Natural killer cell (primary cell): ENCODE results near the gene GRAP. TPM values are rescaled to one million over a fixed set of nuclear protein-coding genes. Genes with fewer than 3 reads are reported as not detected.

Source experiments
- ATAC-seq, 3 donors: fragments of 150-1000 bp in 2 of 3; fragments of 200-7000 bp in 1 of 3; cut with Tn5 transposase; 1 replicate in 1 of 3; 2 replicates in 2 of 3; pipeline ENCODE4 v1.10.0; 2021; ENCODE audit warnings: mild to moderate bottlenecking in 2 of 3, moderate library complexity in 2 of 3
- DNase-seq, 2 donors: peaks; one replicate each; pipeline versions ENCODE4 v3.0.0 to v3.0.0-alpha.2; 2013 to 2021; ENCODE audit warnings: mixed read lengths in 1 of 2
- H3K27ac ChIP-seq: one replicate; pipeline ENCODE4 v1.5.1; 2013; ENCODE audit warnings: mild to moderate bottlenecking, low read length
- H3K27me3 ChIP-seq: one replicate; pipeline ENCODE4 v1.6.1; 2013; ENCODE audit warnings: low read length; ENCODE audit not compliant: control insufficient read depth, insufficient read depth
- H3K36me3 ChIP-seq: one replicate; pipeline ENCODE4 v1.6.1; 2013; ENCODE audit warnings: low read length; ENCODE audit not compliant: control insufficient read depth, insufficient read depth
- H3K4me1 ChIP-seq: one replicate; pipeline ENCODE4 v1.6.1; 2013; ENCODE audit warnings: low read length; ENCODE audit not compliant: control insufficient read depth, insufficient read depth
- H3K4me3 ChIP-seq: one replicate; pipeline ENCODE4 v1.5.1; 2013; ENCODE audit warnings: low read length
- H3K9me3 ChIP-seq: one replicate; pipeline ENCODE4 v1.6.1; 2013; ENCODE audit warnings: low read length; ENCODE audit not compliant: control insufficient read depth, insufficient read depth
- H3K27ac Mint-ChIP-seq, 2 donors: one replicate each; pipeline ENCODE4 v1.8.0; 2022; ENCODE audit warnings: mild to moderate bottlenecking in 2 of 2, mixed read lengths in 2 of 2, moderate library complexity in 1 of 2
- H3K27me3 Mint-ChIP-seq, 2 donors: one replicate each; pipeline ENCODE4 v1.8.0; 2022; ENCODE audit warnings: low read depth in 2 of 2, mixed read lengths in 2 of 2
- H3K36me3 Mint-ChIP-seq: one replicate; pipeline ENCODE4 v1.8.0; 2022; ENCODE audit warnings: mixed read lengths
- H3K4me1 Mint-ChIP-seq, 2 donors: one replicate each; pipeline ENCODE4 v1.8.0; 2022; ENCODE audit warnings: mixed read lengths in 2 of 2
- H3K4me3 Mint-ChIP-seq: one replicate; pipeline ENCODE4 v1.8.0; 2022; ENCODE audit warnings: mild to moderate bottlenecking, moderate library complexity, mixed read lengths
- H3K9me3 Mint-ChIP-seq, 2 donors: one replicate each; pipeline ENCODE4 v1.8.0; 2022; ENCODE audit warnings: mixed read lengths in 2 of 2
- CTCF ChIP-seq: fragments of 200-600 bp; IDR thresholded peaks from one replicate; pipeline ENCODE4 v1.8.0; 2022; ENCODE audit warnings: antibody characterized with exemption
- WGBS: methylation state at CpG from one replicate; pipeline ENCODE4 v1.1.7; 2013; ENCODE audit warnings: missing lambda C conversion rate; ENCODE audit not compliant: insufficient coverage; 5-methylcytosine and 5-hydroxymethylcytosine counted together
- intact Hi-C: fragments of 100-400 bp; cut with micrococcal nuclease; formaldehyde crosslinking; loops from one replicate; pipeline ENCODE4 v1.14.2; 2022
- total RNA-seq, 4 donors: library from RNA; stranded (reverse); fragments of 120-200 nt in 1 of 4; gene quantifications; one replicate each; pipeline versions ENCODE4 v1.2.3 to v1.2.4, GENCODE V29; 2013 to 2022

The GRAP gene
- total RNA-seq, 3 donors from 2014 or later (not counting 1 experiment from before 2014, with no cell fraction given) = 5.6 to 11.3 (median 7.1) TPM

DNA sequence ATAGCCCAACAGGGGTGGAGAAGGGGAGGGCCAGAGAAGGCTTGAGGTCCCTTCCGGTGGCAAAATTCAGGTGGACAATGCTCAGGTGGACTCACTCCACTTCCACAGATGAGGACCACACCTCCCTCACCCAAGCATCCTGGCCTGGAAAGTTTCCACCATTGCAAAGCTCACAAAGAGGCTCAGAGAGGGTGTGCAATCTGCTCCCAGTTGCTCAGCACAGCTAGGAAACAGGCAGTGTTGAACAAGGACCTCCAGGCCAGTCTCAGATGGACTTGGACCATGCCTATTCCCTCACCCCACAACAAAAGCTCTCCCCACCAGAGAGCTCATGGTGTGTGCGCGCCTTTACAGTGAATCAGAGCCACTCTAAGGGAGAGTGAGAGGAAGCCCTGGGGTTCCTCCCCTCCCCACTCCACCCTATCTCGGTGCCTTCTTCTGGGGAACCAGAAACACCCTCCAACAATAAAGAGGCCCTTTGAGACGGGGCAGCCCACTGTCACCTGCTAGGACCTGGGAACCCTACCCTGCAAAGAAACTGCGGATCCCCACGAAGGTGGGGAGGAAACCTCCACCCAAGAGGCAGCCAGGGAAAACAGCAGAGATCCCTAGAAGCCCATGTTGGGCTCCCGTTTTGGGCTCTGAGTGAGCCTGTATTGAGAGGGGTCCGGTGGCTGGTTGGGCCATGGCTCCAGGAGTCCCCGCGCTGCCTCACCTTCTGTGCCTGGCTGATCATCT, 43.8 kb downstream of the GRAP start:
- peak in 1 of 2 donors; percentile 37 for DNase-seq
- intact Hi-C loops = no loop called here

GRCh38 chr17:19001907-19002590, 44.7 kb downstream of the GRAP start:
- Histone ChIP-seq H3K36me3 (no peaks in the 10 kb centered on the region), H3K4me1 (peaks cover 35% of the 10 kb centered on the region), H3K27me3 (peaks cover 2% of the 10 kb centered on the region), H3K27ac (no peak overlapping the region), H3K9me3 (no peaks in the 10 kb centered on the region), H3K4me3 (no peak overlapping the region)
- Mint-ChIP-seq H3K4me3 (peak overlapping the region; percentile 7), H3K27ac (peak overlapping the region in 1 of 2 donors; percentile 86), H3K9me3 (no peaks in the 10 kb centered on the region), H3K27me3 (no peaks in the 10 kb centered on the region), H3K4me1 (peaks cover 11 to 18% of the 10 kb centered on the region in 2 donors), H3K36me3 (no peaks in the 10 kb centered on the region)
- TF ChIP-seq CTCF = no peak
- no peak for DNase-seq
- intact Hi-C loops = no loop called here
- no peak for ATAC-seq
- 66% methylated on average over 7 of the region's 7 CpGs for WGBS

More for the DNA sequence above, 43.8 kb downstream of the GRAP start:
- no peak overlapping the region for H3K4me3 ChIP-seq
- peaks cover 11 to 18% of the 10 kb centered on the region in 2 donors for H3K4me1 Mint-ChIP-seq
- H3K9me3 Mint-ChIP-seq = no peaks in the 10 kb centered on the region
- peak overlapping the region; percentile 89 for H3K4me3 Mint-ChIP-seq
- ATAC-seq = no peak
- peaks cover 2% of the 10 kb centered on the region for H3K27me3 ChIP-seq
- 79% methylated on average over 11 of the region's 11 CpGs for WGBS
- no peak for TF ChIP-seq CTCF
- H3K36me3 Mint-ChIP-seq = no peaks in the 10 kb centered on the region
- peak overlapping the region in 1 of 2 donors; percentile 86 for H3K27ac Mint-ChIP-seq
- peaks cover 35% of the 10 kb centered on the region for H3K4me1 ChIP-seq
- no peaks in the 10 kb centered on the region for H3K9me3 ChIP-seq
- no peaks in the 10 kb centered on the region for H3K36me3 ChIP-seq
- H3K27me3 Mint-ChIP-seq = no peaks in the 10 kb centered on the region
- H3K27ac ChIP-seq = no peak overlapping the region

DNA sequence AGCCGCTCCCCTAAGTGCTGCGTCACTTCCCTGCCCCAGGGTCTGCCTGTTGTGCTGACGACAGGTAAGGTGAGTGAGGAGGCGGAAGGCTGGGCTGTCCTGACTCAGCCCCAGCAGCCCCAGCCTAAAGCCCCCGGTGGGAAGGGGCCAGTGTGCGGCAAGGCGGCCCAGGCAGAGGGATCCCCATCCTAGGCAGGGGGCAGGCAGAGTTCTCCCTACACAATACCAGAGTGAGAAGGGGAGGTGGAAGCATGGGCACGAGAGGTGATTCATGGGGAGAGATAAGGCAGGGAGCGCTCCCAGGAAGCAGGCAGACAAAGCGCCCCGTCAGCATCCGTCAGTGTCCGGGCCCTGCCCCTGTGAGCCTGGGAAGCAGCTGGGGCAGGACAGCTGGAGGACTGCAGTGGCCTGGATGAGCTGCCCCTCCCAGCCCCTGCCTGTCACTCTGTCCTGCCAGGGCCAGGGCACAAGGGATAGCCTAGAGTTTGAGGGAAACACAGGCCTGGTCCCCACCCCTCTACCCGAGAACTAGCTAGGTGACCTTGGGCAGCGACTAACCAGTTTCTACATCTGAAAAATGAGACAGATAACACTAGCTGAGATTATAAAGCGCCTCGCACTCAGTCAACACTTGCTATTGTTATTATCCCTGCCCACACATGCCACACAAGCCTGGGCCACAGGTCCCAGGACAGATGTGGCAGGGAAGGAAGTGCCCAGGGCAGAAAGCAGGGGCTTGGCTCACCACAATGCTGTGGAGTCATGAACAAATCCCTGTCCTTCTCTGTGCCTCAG, 46.0 kb downstream of the GRAP start:
- Histone ChIP-seq H3K4me3 (no peak overlapping the region), H3K4me1 (peaks cover 35% of the 10 kb centered on the region), H3K9me3 (no peaks in the 10 kb centered on the region), H3K27ac (no peak overlapping the region), H3K36me3 (no peaks in the 10 kb centered on the region), H3K27me3 (peaks cover 2% of the 10 kb centered on the region)
- ATAC-seq = no peak
- Mint-ChIP-seq H3K36me3 (no peaks in the 10 kb centered on the region), H3K27me3 (no peaks in the 10 kb centered on the region), H3K4me3 (no peak overlapping the region), H3K9me3 (no peaks in the 10 kb centered on the region), H3K27ac (peak overlapping the region in 1 of 2 donors; percentile 35), H3K4me1 (peaks cover 11 to 18% of the 10 kb centered on the region in 2 donors)
- intact Hi-C loops = no loop called here
- WGBS = 93% methylated on average over 15 of the region's 17 CpGs
- no peak for TF ChIP-seq CTCF
- DNase-seq = no peak
